OCI-LY7 (cell line): ENCODE measurements around the gene LMBRD2. TPM values are rescaled to one million over a fixed set of nuclear protein-coding genes. Genes with fewer than 3 reads are reported as not detected.
A peak's percentile ranks its signal among the peaks of the same experiment; 100 is the strongest.

ENCODE experiments used
- BruUV-seq: library from RNA; stranded (reverse); fragments of 400-500 nt; replicated peaks from 2 replicates; lab custom pipeline; 2021; lab: Mats Ljungman, UMichigan
- CTCF ChIA-PET: fragments of 300-600 bp; sonication (Branson Sonifier 250); formaldehyde crosslinking; loops from one replicate; lab custom pipeline; 2022; ENCODE audit warnings: antibody characterized with exemption; ENCODE audit not compliant: unreplicated experiment; lab: Charles Lee
- POLR2A ChIA-PET: fragments of 300-600 bp; sonication (Branson Sonifier 250); formaldehyde crosslinking; loops from one replicate; lab custom pipeline; 2022; ENCODE audit warnings: antibody characterized with exemption; lab: Charles Lee
- DNase-seq: peaks from one replicate; pipeline ENCODE4 v3.0.0-alpha.2; 2015; ENCODE audit warnings: low spot score
- H2AFZ ChIP-seq: fragments of 200-600 bp; sonication (generic), shearing (Covaris generic); 2 replicates; pipeline ENCODE4 v1.6.1; 2014; ENCODE audit warnings: mild to moderate bottlenecking, antibody characterized with exemption, low read length, moderate library complexity
- H3K27ac ChIP-seq: fragments of 200-600 bp; sonication (generic); 2 replicates; pipeline ENCODE4 v1.5.1; 2014; ENCODE audit warnings: mixed run types, low read depth, mild to moderate bottlenecking, moderate library complexity, low read length, inconsistent platforms; ENCODE audit not compliant: poor library complexity, severe bottlenecking
- H3K36me3 ChIP-seq: fragments of 200-600 bp; sonication (generic); 2 replicates; pipeline ENCODE4 v1.6.1; 2014; ENCODE audit warnings: mild to moderate bottlenecking, antibody characterized with exemption, low read length, moderate library complexity, mixed read lengths; ENCODE audit not compliant: insufficient read depth
- H3K4me1 ChIP-seq: fragments of 200-600 bp; sonication (generic); 2 replicates; pipeline ENCODE4 v1.5.1; 2014; ENCODE audit warnings: mild to moderate bottlenecking, low read length; ENCODE audit not compliant: insufficient read depth, poor library complexity, severe bottlenecking
- H3K4me2 ChIP-seq: fragments of 200-600 bp; sonication (generic); 2 replicates; pipeline ENCODE4 v1.6.1; 2014; ENCODE audit warnings: mild to moderate bottlenecking, low read length
- H3K4me3 ChIP-seq: fragments of 200-600 bp; sonication (generic); 2 replicates; pipeline ENCODE4 v1.5.1; 2014; ENCODE audit warnings: mild to moderate bottlenecking, low read depth, low read length; ENCODE audit not compliant: poor library complexity, severe bottlenecking
- H3K79me2 ChIP-seq: fragments of 200-600 bp; sonication (generic); 2 replicates; pipeline ENCODE4 v1.6.1; 2016; ENCODE audit warnings: low read depth, mild to moderate bottlenecking, low read length, moderate library complexity, mixed read lengths; ENCODE audit not compliant: insufficient read depth
- H3K9me2 ChIP-seq: fragments of 200-600 bp; sonication (generic); 2 replicates; pipeline ENCODE4 v1.6.1; 2016; ENCODE audit warnings: mild to moderate bottlenecking, low read length, mixed read lengths; ENCODE audit not compliant: insufficient read depth
- H3K9me3 ChIP-seq: fragments of 200-600 bp; sonication (generic); 2 replicates; pipeline ENCODE4 v1.6.1; 2014; ENCODE audit warnings: mild to moderate bottlenecking, mixed run types, low read length, mixed read lengths
- H4K20me1 ChIP-seq: fragments of 200-600 bp; sonication (generic); 2 replicates; pipeline ENCODE4 v1.6.1; 2014; ENCODE audit warnings: mild to moderate bottlenecking, antibody characterized with exemption, low read length, moderate library complexity, mixed read lengths; ENCODE audit not compliant: insufficient read depth
- EZH2phosphoT487 ChIP-seq: fragments of 200-600 bp; sonication (generic); IDR thresholded peaks from 2 replicates; pipeline ENCODE4 v1.6.1; 2018; ENCODE audit warnings: low read depth, borderline replicate concordance, mild to moderate bottlenecking, mixed run types, antibody characterized with exemption, low read length, moderate library complexity, mixed read lengths
- intact Hi-C: fragments of 100-400 bp; cut with micrococcal nuclease; formaldehyde crosslinking; loops from one replicate; pipeline ENCODE4 v1.10.0; 2022; ENCODE audit not compliant: unreplicated experiment
- total RNA-seq, 2 experiments: library from RNA; depleted of rRNA in 1 of 2; stranded (reverse); fragments of >200 nt in 1 of 2; shearing (Covaris generic) in 1 of 2; gene quantifications; 2 replicates each; pipeline ENCODE4 v1.2.3, GENCODE V29; 2014 to 2022
- TF ChIP-seq, protein P1 (sequence below): fragments of 200-600 bp; sonication (generic); conservative IDR thresholded peaks from 2 replicates; pipeline ENCODE4 v1.5.1; 2014; ENCODE audit warnings: mild to moderate bottlenecking, antibody characterized with exemption, low read length, moderate library complexity, mixed read lengths

The LMBRD2 gene
- total RNA-seq, 2 experiments from 2014 or later, result 9.1 to 18.3 TPM

DNA sequence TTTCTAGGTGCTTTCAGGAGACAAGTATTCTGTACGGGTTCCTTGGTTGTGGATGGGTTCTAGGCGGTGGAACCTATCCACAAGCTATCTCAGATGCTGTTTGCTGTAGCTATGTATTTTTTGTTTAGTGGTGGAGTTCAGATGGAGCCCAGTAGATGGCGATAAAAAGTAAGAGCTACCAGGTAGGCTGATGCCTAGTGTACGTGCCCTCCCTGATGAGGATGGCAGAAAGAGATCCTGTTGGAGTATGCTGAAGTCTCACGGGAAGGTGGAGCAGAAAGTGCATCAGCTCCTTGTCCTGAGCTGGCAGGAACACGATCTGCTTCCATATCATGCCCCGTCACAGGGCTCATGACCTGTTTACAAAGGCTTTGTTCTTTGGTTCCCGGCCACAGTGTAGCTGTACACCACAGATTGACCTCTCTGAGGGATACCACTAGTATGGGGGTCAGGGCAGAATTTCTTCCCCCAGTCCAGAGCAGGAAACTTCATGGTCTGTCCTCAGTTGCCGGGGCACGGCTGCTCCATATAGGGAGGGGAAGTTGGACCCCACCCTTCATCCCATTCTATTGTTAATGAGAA, 72.4 kb downstream of the LMBRD2 start:
- no peaks in the 10 kb centered on the region for H3K9me2 ChIP-seq
- BruUV-seq, result no TSS peak
- no peaks in the 10 kb centered on the region for H4K20me1 ChIP-seq
- no peak overlapping the region for H3K27ac ChIP-seq
- no peaks in the 10 kb centered on the region for H3K79me2 ChIP-seq
- H3K9me3 ChIP-seq, result no peaks in the 10 kb centered on the region
- ChIA-PET POLR2A (interaction anchor here (0.6 to 1.1 kb wide), 7 partner anchors 8 to 336 kb away, joined by 3 to 4 read pairs (median 3); no protein-coding TSS in a partner anchor), CTCF (interaction anchor here (0.6 to 1.5 kb wide), 7 partner anchors 9 to 228 kb away, joined by 3 to 7 read pairs (median 5); partner anchors contain the start of gene NADK2)
- no peak overlapping the region for H3K4me2 ChIP-seq
- intact Hi-C loops, result loop anchor here (1.0 to 5.0 kb wide), 3 partner anchors 226 to 428 kb away; no protein-coding TSS in a partner anchor
- peak; percentile 63 for DNase-seq
- TF ChIP-seq, protein P1, sequence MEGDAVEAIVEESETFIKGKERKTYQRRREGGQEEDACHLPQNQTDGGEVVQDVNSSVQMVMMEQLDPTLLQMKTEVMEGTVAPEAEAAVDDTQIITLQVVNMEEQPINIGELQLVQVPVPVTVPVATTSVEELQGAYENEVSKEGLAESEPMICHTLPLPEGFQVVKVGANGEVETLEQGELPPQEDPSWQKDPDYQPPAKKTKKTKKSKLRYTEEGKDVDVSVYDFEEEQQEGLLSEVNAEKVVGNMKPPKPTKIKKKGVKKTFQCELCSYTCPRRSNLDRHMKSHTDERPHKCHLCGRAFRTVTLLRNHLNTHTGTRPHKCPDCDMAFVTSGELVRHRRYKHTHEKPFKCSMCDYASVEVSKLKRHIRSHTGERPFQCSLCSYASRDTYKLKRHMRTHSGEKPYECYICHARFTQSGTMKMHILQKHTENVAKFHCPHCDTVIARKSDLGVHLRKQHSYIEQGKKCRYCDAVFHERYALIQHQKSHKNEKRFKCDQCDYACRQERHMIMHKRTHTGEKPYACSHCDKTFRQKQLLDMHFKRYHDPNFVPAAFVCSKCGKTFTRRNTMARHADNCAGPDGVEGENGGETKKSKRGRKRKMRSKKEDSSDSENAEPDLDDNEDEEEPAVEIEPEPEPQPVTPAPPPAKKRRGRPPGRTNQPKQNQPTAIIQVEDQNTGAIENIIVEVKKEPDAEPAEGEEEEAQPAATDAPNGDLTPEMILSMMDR, result peak; percentile 87
- TF ChIP-seq EZH2phosphoT487, result no peak
- H3K36me3 ChIP-seq, result no peaks in the 10 kb centered on the region
- 0 out of 2 replicates have a peak overlapping the region, but pooled peaks have one; percentile 5 for H2AFZ ChIP-seq
- H3K4me3 ChIP-seq, result no peak overlapping the region
- no peaks in the 10 kb centered on the region for H3K4me1 ChIP-seq

DNA sequence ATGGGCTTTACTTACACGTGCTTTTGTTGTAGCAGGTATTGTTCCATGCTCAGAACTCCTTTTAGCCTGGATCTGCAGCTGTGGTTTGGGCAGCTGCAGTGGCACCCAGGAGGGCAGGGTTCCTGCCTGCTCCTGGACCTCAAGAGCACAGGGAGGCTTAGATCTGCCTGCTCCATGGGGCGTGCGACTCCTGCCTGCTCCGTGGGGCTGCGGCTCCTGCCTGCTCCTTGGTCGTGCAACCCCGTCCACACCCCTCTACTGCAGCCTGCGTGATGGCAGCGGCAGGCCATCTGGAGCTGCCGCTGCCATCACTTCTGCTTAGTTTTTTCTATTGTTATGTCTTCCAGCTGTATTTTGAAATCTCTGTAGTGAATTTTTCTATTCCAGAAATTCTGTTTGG, 73.3 kb downstream of the LMBRD2 start:
- Histone ChIP-seq H3K4me1 (no peaks in the 10 kb centered on the region), H3K9me3 (no peaks in the 10 kb centered on the region), H3K27ac (no peak overlapping the region), H3K4me3 (no peak overlapping the region), H3K4me2 (no peak overlapping the region), H3K79me2 (no peaks in the 10 kb centered on the region), H4K20me1 (no peaks in the 10 kb centered on the region), H2AFZ (no peak overlapping the region), H3K9me2 (no peaks in the 10 kb centered on the region), H3K36me3 (no peaks in the 10 kb centered on the region)
- intact Hi-C loops, result loop anchor here (5.0 kb wide), 2 partner anchors 319 to 429 kb away; no protein-coding TSS in a partner anchor
- POLR2A ChIA-PET, result interaction anchor here (0.6 to 1.1 kb wide), 6 partner anchors 7 to 337 kb away, joined by 3 to 4 read pairs (median 3); no protein-coding TSS in a partner anchor
- DNase-seq, result no peak
- TF ChIP-seq EZH2phosphoT487, result no peak
- TF ChIP-seq, protein P1, result no peak
- no TSS peak for BruUV-seq
- CTCF ChIA-PET, result interaction anchor here (0.6 to 1.5 kb wide), 6 partner anchors 8 to 229 kb away, joined by 3 to 6 read pairs (median 4); no protein-coding TSS in a partner anchor
